OCI-LY1 (cell line): ENCODE data around the gene EYA2.

Experiments
- H2AFZ ChIP-seq: fragments of 200-600 bp; sonication (generic), shearing (Covaris generic); 2 replicates; pipeline ENCODE4 v1.6.0; 2014; ENCODE audit warnings: antibody characterized with exemption, mild to moderate bottlenecking, low read length
- H3F3A ChIP-seq: fragments of 200-600 bp; sonication (generic), shearing (Covaris generic); 2 replicates; pipeline ENCODE4 v1.6.0; 2014; ENCODE audit warnings: mild to moderate bottlenecking, antibody characterized with exemption, low read length, moderate library complexity; ENCODE audit not compliant: insufficient read depth
- H3K27ac ChIP-seq: fragments of 200-600 bp; sonication (generic); 2 replicates; pipeline ENCODE4 v1.5.1; 2014; ENCODE audit warnings: low read length, mixed run types, mild to moderate bottlenecking, low read depth; ENCODE audit not compliant: poor library complexity, severe bottlenecking
- H3K27me3 ChIP-seq: fragments of 200-600 bp; sonication (generic); 2 replicates; pipeline ENCODE4 v1.6.0; 2014; ENCODE audit warnings: antibody characterized with exemption, mild to moderate bottlenecking, low read length, moderate library complexity; ENCODE audit not compliant: insufficient read depth
- H3K36me3 ChIP-seq: fragments of 200-600 bp; sonication (generic); 2 replicates; pipeline ENCODE4 v1.6.1; 2014; ENCODE audit warnings: mild to moderate bottlenecking, antibody characterized with exemption, low read length, moderate library complexity, mixed read lengths; ENCODE audit not compliant: insufficient read depth
- H3K4me1 ChIP-seq: fragments of 200-600 bp; sonication (generic); 2 replicates; pipeline ENCODE4 v1.5.1; 2014; ENCODE audit warnings: mild to moderate bottlenecking, low read length, moderate library complexity; ENCODE audit not compliant: insufficient read depth, severe bottlenecking
- H3K4me2 ChIP-seq: fragments of 200-600 bp; sonication (generic), shearing (Covaris generic); 2 replicates; pipeline ENCODE4 v1.6.1; 2014; ENCODE audit warnings: low read length
- H3K4me3 ChIP-seq: fragments of 200-600 bp; sonication (generic); 2 replicates; pipeline ENCODE4 v1.5.1; 2014; ENCODE audit warnings: low read length, low read depth, mild to moderate bottlenecking, mixed read lengths; ENCODE audit not compliant: poor library complexity, severe bottlenecking
- H3K79me2 ChIP-seq: fragments of 200-600 bp; shearing (Covaris generic); 2 replicates; pipeline ENCODE4 v1.6.1; 2016; ENCODE audit warnings: mixed run types, low read length, mixed read lengths; ENCODE audit not compliant: insufficient read depth
- H3K9ac ChIP-seq: fragments of 200-600 bp; sonication (generic), shearing (Covaris generic); 2 replicates; pipeline ENCODE4 v1.6.1; 2014; ENCODE audit warnings: mild to moderate bottlenecking, low read length, mixed read lengths
- H3K9me2 ChIP-seq: fragments of 200-600 bp; sonication (generic), shearing (Covaris generic); 2 replicates; pipeline ENCODE4 v1.6.1; 2014; ENCODE audit warnings: low read depth, mild to moderate bottlenecking, low read length, mixed read lengths
- H3K9me3 ChIP-seq: fragments of 200-600 bp; shearing (Covaris generic); 2 replicates; pipeline ENCODE4 v1.6.1; 2014; ENCODE audit warnings: low read length, mixed read lengths
- H4K20me1 ChIP-seq: fragments of 200-600 bp; sonication (generic), shearing (Covaris generic); 2 replicates; pipeline ENCODE4 v1.6.0; 2016; ENCODE audit warnings: mild to moderate bottlenecking, low read length; ENCODE audit not compliant: insufficient read depth
- EZH2 ChIP-seq: fragments of 200-600 bp; sonication (generic), shearing (Covaris generic); IDR thresholded peaks from 2 replicates; pipeline ENCODE4 v1.8.0; 2017; ENCODE audit warnings: borderline replicate concordance, mixed run types, mild to moderate bottlenecking, antibody characterized with exemption, low read length, moderate library complexity, mixed read lengths
- TF ChIP-seq, protein P1 (sequence below): fragments of 200-600 bp; sonication (generic), shearing (Covaris generic); IDR thresholded peaks from 2 replicates; pipeline ENCODE4 v1.5.1; 2017; ENCODE audit warnings: mild to moderate bottlenecking, antibody characterized with exemption, low read length, moderate library complexity, mixed read lengths

EYA2 gene

DNA sequence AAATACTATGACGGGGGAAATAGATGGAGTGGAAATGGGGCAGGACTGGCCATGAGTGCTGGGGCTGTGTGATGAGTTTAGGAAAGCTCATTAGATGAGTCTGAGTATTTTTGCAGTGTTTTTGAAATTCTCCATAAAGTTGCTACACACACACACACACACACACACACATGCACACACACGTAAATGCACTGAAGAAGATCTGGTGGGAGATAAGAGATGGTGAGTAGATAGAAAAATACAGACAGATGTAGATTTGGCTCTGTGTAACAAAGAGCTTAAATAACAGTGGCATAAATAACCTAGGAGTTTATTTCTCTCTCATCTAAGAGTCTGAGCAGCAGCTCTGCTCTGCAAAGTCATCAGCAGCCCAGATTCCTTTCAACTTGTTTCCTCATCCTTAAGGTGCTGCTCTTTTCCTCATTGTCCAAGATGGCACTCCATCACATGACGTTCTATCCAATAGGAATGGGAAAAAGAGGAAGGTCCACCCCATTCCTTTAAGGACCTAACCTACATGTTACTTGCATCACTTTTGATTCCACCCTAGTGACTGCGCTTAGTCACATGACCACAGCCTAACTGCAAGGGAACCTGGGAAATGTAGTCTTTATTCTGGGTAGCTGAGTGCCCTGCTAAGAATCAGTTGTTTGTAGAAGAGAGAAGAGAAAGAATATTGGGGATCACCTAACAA lies 76.4 kb downstream of the EYA2 start:
- Histone ChIP-seq H3K9me2 (no peaks in the 10 kb centered on the region), H3K9me3 (no peaks in the 10 kb centered on the region), H3F3A (no peaks in the 10 kb centered on the region), H3K4me2 (no peak overlapping the region), H3K9ac (no peak overlapping the region), H2AFZ (no peak overlapping the region), H3K4me1 (no peaks in the 10 kb centered on the region), H3K27me3 (no peaks in the 10 kb centered on the region), H3K27ac (no peak overlapping the region), H3K4me3 (no peak overlapping the region), H4K20me1 (no peaks in the 10 kb centered on the region), H3K36me3 (no peaks in the 10 kb centered on the region), H3K79me2 (no peaks in the 10 kb centered on the region)
- TF ChIP-seq, protein P1, sequence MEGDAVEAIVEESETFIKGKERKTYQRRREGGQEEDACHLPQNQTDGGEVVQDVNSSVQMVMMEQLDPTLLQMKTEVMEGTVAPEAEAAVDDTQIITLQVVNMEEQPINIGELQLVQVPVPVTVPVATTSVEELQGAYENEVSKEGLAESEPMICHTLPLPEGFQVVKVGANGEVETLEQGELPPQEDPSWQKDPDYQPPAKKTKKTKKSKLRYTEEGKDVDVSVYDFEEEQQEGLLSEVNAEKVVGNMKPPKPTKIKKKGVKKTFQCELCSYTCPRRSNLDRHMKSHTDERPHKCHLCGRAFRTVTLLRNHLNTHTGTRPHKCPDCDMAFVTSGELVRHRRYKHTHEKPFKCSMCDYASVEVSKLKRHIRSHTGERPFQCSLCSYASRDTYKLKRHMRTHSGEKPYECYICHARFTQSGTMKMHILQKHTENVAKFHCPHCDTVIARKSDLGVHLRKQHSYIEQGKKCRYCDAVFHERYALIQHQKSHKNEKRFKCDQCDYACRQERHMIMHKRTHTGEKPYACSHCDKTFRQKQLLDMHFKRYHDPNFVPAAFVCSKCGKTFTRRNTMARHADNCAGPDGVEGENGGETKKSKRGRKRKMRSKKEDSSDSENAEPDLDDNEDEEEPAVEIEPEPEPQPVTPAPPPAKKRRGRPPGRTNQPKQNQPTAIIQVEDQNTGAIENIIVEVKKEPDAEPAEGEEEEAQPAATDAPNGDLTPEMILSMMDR = no peak
- TF ChIP-seq EZH2 = no peak

GRCh38 chr20:46973766-46974165 lies 79.1 kb downstream of the EYA2 start:
- Histone ChIP-seq H3K9me2 (no peaks in the 10 kb centered on the region), H3K9ac (no peak overlapping the region), H3K9me3 (no peaks in the 10 kb centered on the region), H3F3A (no peaks in the 10 kb centered on the region), H4K20me1 (no peaks in the 10 kb centered on the region), H3K27me3 (no peaks in the 10 kb centered on the region), H3K4me2 (no peak overlapping the region), H3K4me1 (no peaks in the 10 kb centered on the region), H3K36me3 (no peaks in the 10 kb centered on the region), H3K79me2 (no peaks in the 10 kb centered on the region), H3K27ac (no peak overlapping the region), H2AFZ (no peak overlapping the region), H3K4me3 (no peak overlapping the region)
- no peak for TF ChIP-seq EZH2
- TF ChIP-seq, protein P1 = no peak

DNA sequence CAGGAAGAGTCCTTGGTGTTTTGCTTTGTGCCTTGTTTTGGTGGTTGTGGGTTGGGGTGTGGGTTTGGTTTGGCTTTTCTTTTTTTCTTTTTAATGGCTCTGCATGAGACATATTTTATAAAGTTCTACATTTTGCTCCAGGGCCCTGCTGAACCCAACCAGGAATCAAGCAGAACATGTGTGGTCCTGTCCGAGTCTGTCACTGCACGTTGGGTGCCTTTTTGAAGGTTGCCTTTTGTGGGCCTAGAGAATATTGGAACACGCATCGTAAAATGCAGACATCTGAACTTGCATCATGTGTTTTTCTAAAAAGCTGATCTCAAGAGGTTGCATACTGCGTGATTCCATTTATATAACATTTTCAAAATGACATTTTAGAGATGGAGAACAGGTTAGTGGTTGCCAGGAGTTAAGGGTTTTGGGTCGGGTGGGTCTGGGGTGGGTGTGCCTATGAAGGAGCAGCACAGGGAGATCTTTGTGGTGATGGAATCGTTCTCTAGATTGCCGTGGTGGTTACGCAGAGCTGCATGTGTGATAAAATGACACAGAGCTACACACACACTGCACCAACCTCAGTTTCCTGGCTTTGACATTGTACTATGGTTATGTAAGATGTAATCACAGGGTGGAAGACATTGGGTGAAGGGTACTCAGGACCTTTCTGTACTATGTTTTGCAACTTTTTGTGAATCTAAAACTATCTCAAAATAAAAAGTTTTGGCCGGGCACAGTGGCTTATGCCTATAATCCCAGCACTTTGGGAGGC lies 80.2 kb downstream of the EYA2 start:
- no peak overlapping the region for H3K9ac ChIP-seq
- H2AFZ ChIP-seq = no peak overlapping the region
- H3K36me3 ChIP-seq = no peaks in the 10 kb centered on the region
- no peaks in the 10 kb centered on the region for H3K9me2 ChIP-seq
- H4K20me1 ChIP-seq = no peaks in the 10 kb centered on the region
- H3K4me3 ChIP-seq = no peak overlapping the region
- no peaks in the 10 kb centered on the region for H3F3A ChIP-seq
- no peak for TF ChIP-seq EZH2
- TF ChIP-seq, protein P1 = no peak
- H3K4me1 ChIP-seq = no peaks in the 10 kb centered on the region
- no peaks in the 10 kb centered on the region for H3K9me3 ChIP-seq
- H3K79me2 ChIP-seq = no peaks in the 10 kb centered on the region
- H3K4me2 ChIP-seq = no peak overlapping the region
- no peak overlapping the region for H3K27ac ChIP-seq
- no peaks in the 10 kb centered on the region for H3K27me3 ChIP-seq
